Type B pancreatic cell (in vitro differentiated cells): ENCODE measurements around the gene PHKA2. TPM values are rescaled to one million over a fixed set of nuclear protein-coding genes. Genes with fewer than 3 reads are reported as not detected.

ENCODE experiments used
- DNase-seq: peaks from one replicate; pipeline ENCODE4 v3.0.0; 2021; ENCODE audit warnings: mixed read lengths; ENCODE audit not compliant: unreplicated experiment; ENCODE audit errors: extremely low spot score
- H3K27ac Mint-ChIP-seq: 2 replicates; pipeline ENCODE4 v1.8.0; 2021; ENCODE audit warnings: mild to moderate bottlenecking, mixed read lengths
- H3K27me3 Mint-ChIP-seq: 2 replicates; pipeline ENCODE4 v1.8.0; 2021; ENCODE audit warnings: mixed read lengths
- H3K36me3 Mint-ChIP-seq: 2 replicates; pipeline ENCODE4 v1.8.0; 2021; ENCODE audit warnings: mixed read lengths
- H3K4me1 Mint-ChIP-seq: one replicate; pipeline ENCODE4 v1.8.0; 2021; ENCODE audit warnings: mixed read lengths; ENCODE audit not compliant: unreplicated experiment
- H3K4me3 Mint-ChIP-seq: 2 replicates; pipeline ENCODE4 v1.8.0; 2021; ENCODE audit warnings: mild to moderate bottlenecking, mixed read lengths
- H3K9me3 Mint-ChIP-seq: 2 replicates; pipeline ENCODE4 v1.8.0; 2021; ENCODE audit warnings: mixed read lengths
- long read RNA-seq: library from polyadenylated mRNA; unstranded; transcript quantifications from one replicate; pipeline ENCODE4 v2.0.0, GENCODE V29; 2020
- total RNA-seq: library from RNA; stranded (reverse); gene quantifications from 2 replicates; pipeline ENCODE4 v1.2.1, GENCODE V29; 2021; ENCODE audit warnings: low replicate concordance
- TF ChIP-seq, protein P1 (sequence below): fragments of 200-600 bp; sonication (generic); conservative IDR thresholded peaks from 2 replicates; pipeline ENCODE4 v1.5.0; 2021; ENCODE audit warnings: antibody characterized with exemption, mild to moderate bottlenecking

Gene PHKA2, protein sequence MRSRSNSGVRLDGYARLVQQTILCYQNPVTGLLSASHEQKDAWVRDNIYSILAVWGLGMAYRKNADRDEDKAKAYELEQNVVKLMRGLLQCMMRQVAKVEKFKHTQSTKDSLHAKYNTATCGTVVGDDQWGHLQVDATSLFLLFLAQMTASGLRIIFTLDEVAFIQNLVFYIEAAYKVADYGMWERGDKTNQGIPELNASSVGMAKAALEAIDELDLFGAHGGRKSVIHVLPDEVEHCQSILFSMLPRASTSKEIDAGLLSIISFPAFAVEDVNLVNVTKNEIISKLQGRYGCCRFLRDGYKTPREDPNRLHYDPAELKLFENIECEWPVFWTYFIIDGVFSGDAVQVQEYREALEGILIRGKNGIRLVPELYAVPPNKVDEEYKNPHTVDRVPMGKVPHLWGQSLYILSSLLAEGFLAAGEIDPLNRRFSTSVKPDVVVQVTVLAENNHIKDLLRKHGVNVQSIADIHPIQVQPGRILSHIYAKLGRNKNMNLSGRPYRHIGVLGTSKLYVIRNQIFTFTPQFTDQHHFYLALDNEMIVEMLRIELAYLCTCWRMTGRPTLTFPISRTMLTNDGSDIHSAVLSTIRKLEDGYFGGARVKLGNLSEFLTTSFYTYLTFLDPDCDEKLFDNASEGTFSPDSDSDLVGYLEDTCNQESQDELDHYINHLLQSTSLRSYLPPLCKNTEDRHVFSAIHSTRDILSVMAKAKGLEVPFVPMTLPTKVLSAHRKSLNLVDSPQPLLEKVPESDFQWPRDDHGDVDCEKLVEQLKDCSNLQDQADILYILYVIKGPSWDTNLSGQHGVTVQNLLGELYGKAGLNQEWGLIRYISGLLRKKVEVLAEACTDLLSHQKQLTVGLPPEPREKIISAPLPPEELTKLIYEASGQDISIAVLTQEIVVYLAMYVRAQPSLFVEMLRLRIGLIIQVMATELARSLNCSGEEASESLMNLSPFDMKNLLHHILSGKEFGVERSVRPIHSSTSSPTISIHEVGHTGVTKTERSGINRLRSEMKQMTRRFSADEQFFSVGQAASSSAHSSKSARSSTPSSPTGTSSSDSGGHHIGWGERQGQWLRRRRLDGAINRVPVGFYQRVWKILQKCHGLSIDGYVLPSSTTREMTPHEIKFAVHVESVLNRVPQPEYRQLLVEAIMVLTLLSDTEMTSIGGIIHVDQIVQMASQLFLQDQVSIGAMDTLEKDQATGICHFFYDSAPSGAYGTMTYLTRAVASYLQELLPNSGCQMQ
- total RNA-seq: 48.1 and 55.7 TPM in 2 replicates
- long read RNA-seq, full-length matches to known transcripts: 5 of 28 reads
- long read RNA-seq, partial matches to known transcripts: 17 of 28 reads
- long read RNA-seq, other reads (novel, unspliced or antisense): 6 of 28 reads

DNA sequence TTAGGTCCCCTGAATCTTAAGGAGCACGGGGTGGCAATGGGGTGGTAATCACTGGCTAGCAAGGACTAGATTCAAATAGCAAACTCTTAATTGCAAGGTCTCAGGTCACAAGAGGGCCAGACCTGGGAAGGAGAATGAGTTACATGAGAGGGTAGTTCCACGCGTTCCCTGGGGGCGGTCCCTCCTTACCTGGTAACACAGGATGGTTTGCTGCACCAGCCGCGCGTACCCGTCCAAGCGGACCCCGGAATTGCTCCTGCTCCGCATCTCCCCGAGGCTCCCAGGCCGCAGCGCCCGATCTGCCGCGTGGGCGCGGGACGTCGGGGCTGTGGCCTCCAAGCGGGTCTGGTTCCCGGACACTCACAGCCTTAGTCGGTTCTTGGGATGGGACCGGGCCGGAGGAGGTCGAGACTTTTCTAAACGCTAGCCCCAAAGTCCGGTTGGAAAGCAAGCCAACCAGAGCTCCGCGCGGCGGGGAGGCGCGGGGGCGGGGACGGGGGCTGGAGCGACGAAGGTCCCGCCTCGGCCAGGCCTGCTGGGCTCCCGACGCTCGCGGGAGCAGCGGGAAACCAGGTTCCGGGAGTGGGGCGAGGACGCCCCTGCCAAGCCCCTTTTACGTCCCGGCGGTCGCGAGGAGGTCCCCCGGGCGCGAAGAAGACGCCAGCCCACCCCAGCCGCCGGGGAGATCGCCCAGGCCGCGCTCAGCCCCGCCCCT is at the start of gene PHKA2:
TSS of gene PHKA2 (minus strand) at position 449 of the 715 bp plus-strand sequence. CDS start at position 267, 182 bp downstream.
- peak; percentile 80 for DNase-seq
- TF ChIP-seq, protein P1, sequence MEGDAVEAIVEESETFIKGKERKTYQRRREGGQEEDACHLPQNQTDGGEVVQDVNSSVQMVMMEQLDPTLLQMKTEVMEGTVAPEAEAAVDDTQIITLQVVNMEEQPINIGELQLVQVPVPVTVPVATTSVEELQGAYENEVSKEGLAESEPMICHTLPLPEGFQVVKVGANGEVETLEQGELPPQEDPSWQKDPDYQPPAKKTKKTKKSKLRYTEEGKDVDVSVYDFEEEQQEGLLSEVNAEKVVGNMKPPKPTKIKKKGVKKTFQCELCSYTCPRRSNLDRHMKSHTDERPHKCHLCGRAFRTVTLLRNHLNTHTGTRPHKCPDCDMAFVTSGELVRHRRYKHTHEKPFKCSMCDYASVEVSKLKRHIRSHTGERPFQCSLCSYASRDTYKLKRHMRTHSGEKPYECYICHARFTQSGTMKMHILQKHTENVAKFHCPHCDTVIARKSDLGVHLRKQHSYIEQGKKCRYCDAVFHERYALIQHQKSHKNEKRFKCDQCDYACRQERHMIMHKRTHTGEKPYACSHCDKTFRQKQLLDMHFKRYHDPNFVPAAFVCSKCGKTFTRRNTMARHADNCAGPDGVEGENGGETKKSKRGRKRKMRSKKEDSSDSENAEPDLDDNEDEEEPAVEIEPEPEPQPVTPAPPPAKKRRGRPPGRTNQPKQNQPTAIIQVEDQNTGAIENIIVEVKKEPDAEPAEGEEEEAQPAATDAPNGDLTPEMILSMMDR: no peak
- Mint-ChIP-seq H3K9me3 (no peaks in the 10 kb centered on the region), H3K4me1 (peaks cover 5% of the 10 kb centered on the region), H3K36me3 (no peaks in the 10 kb centered on the region), H3K4me3 (peak within 1 kb of the TSS; percentile 89), H3K27ac (peak within 1 kb of the TSS; percentile 69), H3K27me3 (no peaks in the 10 kb centered on the region)

DNA sequence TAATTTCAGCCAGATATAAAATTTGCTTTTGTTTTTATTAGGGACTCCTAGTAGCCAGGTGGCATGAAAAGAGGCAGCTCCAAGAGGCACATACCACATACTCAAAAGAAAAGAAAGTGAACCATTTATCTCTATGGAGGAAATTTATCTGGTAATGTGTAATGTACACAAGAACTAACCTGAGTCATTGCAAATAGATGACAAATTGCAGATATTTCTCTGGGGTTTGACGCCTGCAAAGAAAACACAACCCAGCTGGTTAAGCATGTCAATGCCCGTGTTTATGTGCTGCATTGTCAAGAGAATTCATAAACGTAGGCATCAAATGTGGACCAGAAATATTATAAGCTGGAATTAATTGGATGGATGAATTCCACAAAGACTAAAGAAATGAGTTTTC is 46.9 kb upstream of the PHKA2 start:
- Mint-ChIP-seq H3K4me3 (no peak overlapping the region), H3K27ac (no peak overlapping the region), H3K4me1 (no peaks in the 10 kb centered on the region), H3K36me3 (no peaks in the 10 kb centered on the region), H3K27me3 (no peaks in the 10 kb centered on the region), H3K9me3 (no peaks in the 10 kb centered on the region)
- no peak for DNase-seq
- TF ChIP-seq, protein P1: no peak

DNA sequence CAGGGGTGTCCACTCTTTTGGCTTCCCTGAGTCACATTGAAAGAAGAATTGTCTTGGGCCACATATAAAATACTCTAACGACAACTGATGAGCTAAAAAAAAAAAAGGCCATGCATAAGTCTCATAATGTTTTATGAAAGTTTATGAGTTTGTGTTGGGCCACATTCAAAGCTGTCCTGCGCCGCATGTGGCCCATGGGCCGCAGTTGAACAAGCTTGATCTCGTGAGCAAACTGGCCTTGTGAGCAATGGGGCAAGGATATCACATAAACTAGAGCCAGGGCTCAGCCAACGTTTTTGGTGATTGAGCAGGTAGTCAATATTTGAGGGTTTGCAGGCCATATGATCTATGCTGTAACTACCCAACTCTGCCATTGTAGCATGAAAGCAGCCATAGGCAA is 44.6 kb upstream of the PHKA2 start:
- Mint-ChIP-seq H3K27me3 (no peaks in the 10 kb centered on the region), H3K27ac (no peak overlapping the region), H3K36me3 (no peaks in the 10 kb centered on the region), H3K4me3 (no peak overlapping the region), H3K4me1 (no peaks in the 10 kb centered on the region), H3K9me3 (peaks cover 3% of the 10 kb centered on the region)
- no peak for DNase-seq
- TF ChIP-seq, protein P1: no peak

DNA sequence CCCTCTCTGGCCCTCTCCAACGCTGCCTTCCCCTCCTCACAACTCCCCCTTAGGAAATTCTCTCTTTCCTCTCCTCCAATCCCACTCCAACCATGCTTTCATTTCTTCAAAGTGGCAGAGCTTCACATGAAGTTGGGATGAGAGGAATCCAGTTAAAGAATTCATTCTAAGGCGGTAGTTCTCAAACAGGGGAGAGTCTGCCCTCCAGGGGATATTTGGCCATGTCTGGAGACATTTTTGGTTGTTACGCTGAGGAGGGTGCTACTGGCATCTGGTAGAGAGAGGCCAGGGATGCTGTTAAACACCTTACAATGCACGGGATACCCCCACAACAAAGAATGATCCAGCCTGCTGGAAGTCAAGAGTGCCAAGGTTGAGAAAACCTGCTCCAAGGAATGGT is 40.5 kb upstream of the PHKA2 start:
- DNase-seq: no peak
- Mint-ChIP-seq H3K4me3 (no peak overlapping the region), H3K27ac (no peak overlapping the region), H3K9me3 (peaks cover 9% of the 10 kb centered on the region), H3K27me3 (no peaks in the 10 kb centered on the region), H3K36me3 (no peaks in the 10 kb centered on the region), H3K4me1 (no peaks in the 10 kb centered on the region)
- TF ChIP-seq, protein P1: no peak
